ENCODE data around the gene FCHSD1. TPM values are rescaled to one million over a fixed set of nuclear protein-coding genes. Genes with fewer than 3 reads are reported as not detected.
"Not testable (repeated sequence)": the region's sequence is repeated elsewhere in the genome, so short reads cannot be mapped to it uniquely, and the experiment has no call there.

The FCHSD1 gene
- total RNA-seq, 1 donor from 2014 or later, result 28.6 TPM

- Mint-ChIP-seq H3K27me3 (ENCODE audit: unreplicated experiment) (no peaks in the 10 kb centered on the region), H3K4me1 (ENCODE audit: unreplicated experiment) (peaks cover 35% of the 10 kb centered on the region), H3K4me3 (ENCODE audit: unreplicated experiment) (no peak overlapping the region), H3K27ac (ENCODE audit: unreplicated experiment) (no peak overlapping the region), H3K36me3 (ENCODE audit: unreplicated experiment) (peaks cover 6% of the 10 kb centered on the region), H3K9me3 (ENCODE audit: unreplicated experiment) (no peaks in the 10 kb centered on the region)
- no peak for TF ChIP-seq CTCF (IDR thresholded peaks at IDR 0.05)
- DNase-seq (ENCODE audit: extremely low spot score, unreplicated experiment), result no peak
Measured at GRCh38 chr5:141615991-141616720, 35.1 kb downstream of the FCHSD1 start.

GRCh38 chr5:141613344-141613743 lies 37.9 kb downstream of the FCHSD1 start:
- no peak for DNase-seq (ENCODE audit: extremely low spot score, unreplicated experiment)
- H3K27me3 Mint-ChIP-seq (ENCODE audit: unreplicated experiment), result no peaks in the 10 kb centered on the region
- no peak overlapping the region for H3K4me3 Mint-ChIP-seq (ENCODE audit: unreplicated experiment)
- H3K9me3 Mint-ChIP-seq (ENCODE audit: unreplicated experiment), result no peaks in the 10 kb centered on the region
- H3K4me1 Mint-ChIP-seq (ENCODE audit: unreplicated experiment), result peaks cover 27% of the 10 kb centered on the region
- TF ChIP-seq CTCF (IDR thresholded peaks at IDR 0.05), result no peak
- H3K27ac Mint-ChIP-seq (ENCODE audit: unreplicated experiment), result no peak overlapping the region
- H3K36me3 Mint-ChIP-seq (ENCODE audit: unreplicated experiment), result peaks cover 8% of the 10 kb centered on the region

GRCh38 chr5:141611289-141611688 lies 39.9 kb downstream of the FCHSD1 start:
- Mint-ChIP-seq H3K4me3 (ENCODE audit: unreplicated experiment) (no peak overlapping the region), H3K27ac (ENCODE audit: unreplicated experiment) (no peak overlapping the region), H3K4me1 (ENCODE audit: unreplicated experiment) (peaks cover 11% of the 10 kb centered on the region), H3K36me3 (ENCODE audit: unreplicated experiment) (peaks cover 9% of the 10 kb centered on the region), H3K9me3 (ENCODE audit: unreplicated experiment) (no peaks in the 10 kb centered on the region), H3K27me3 (ENCODE audit: unreplicated experiment) (no peaks in the 10 kb centered on the region)
- DNase-seq (ENCODE audit: extremely low spot score, unreplicated experiment), result no peak
- no peak for TF ChIP-seq CTCF (IDR thresholded peaks at IDR 0.05)

- H3K36me3 Mint-ChIP-seq (ENCODE audit: unreplicated experiment); H3K27ac Mint-ChIP-seq (ENCODE audit: unreplicated experiment); H3K27me3 Mint-ChIP-seq (ENCODE audit: unreplicated experiment); H3K9me3 Mint-ChIP-seq (ENCODE audit: unreplicated experiment); DNase-seq (ENCODE audit: extremely low spot score, unreplicated experiment); H3K4me3 Mint-ChIP-seq (ENCODE audit: unreplicated experiment): not testable (repeated sequence)
- H3K4me1 Mint-ChIP-seq (ENCODE audit: unreplicated experiment), result peaks cover 16% of the 10 kb centered on the region
Measured at GRCh38 chr5:141609921-141610320, 41.3 kb downstream of the FCHSD1 start.

- H3K36me3 Mint-ChIP-seq (ENCODE audit: unreplicated experiment), result peaks cover 9% of the 10 kb centered on the region
- no peak for TF ChIP-seq CTCF (IDR thresholded peaks at IDR 0.05)
- peaks cover 24% of the 10 kb centered on the region for H3K4me1 Mint-ChIP-seq (ENCODE audit: unreplicated experiment)
- no peaks in the 10 kb centered on the region for H3K9me3 Mint-ChIP-seq (ENCODE audit: unreplicated experiment)
- no peak for DNase-seq (ENCODE audit: extremely low spot score, unreplicated experiment)
- no peak overlapping the region for H3K27ac Mint-ChIP-seq (ENCODE audit: unreplicated experiment)
- no peaks in the 10 kb centered on the region for H3K27me3 Mint-ChIP-seq (ENCODE audit: unreplicated experiment)
- no peak overlapping the region for H3K4me3 Mint-ChIP-seq (ENCODE audit: unreplicated experiment)
Measured at GRCh38 chr5:141609044-141609443, 42.2 kb downstream of the FCHSD1 start.
